ENCODE results near the gene DMRTA2.
A peak's percentile ranks its signal among the peaks of the same experiment; 100 is the strongest.

DNA sequence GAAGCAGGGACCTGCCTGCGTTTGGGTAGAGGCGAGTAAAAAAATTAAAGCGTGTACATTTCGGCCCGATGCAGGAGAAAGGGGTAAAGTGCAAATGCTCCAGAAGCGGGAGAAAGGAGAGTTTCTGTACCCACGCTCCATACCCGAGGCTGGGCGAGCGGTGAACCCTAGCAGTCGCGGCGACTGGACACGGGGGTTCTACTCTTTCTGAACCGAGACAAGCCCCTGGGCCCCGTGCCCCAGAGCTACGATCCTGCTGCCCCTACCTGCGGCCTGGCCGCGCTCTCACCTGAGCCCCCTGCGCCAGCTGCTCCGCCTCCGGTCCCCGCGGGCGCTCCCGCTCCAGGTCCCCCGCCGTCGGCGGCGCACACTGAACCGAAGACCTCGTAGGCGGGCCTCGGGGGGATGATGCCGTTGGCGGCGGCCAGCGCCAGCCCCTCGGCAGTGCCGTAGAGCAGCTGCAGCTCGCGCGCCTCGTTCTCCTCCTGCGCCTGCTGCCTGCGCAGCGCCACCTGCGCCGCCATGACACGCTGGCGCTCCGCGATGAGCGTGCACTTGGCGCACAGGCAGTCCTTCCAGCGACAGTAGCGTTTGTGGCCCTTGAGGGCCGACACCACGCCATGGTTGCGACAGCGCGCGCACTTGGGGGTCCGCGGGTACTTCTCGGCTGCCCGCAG is 2.4 kb downstream of the DMRTA2 start:
- TF ChIP-seq, protein P1, sequence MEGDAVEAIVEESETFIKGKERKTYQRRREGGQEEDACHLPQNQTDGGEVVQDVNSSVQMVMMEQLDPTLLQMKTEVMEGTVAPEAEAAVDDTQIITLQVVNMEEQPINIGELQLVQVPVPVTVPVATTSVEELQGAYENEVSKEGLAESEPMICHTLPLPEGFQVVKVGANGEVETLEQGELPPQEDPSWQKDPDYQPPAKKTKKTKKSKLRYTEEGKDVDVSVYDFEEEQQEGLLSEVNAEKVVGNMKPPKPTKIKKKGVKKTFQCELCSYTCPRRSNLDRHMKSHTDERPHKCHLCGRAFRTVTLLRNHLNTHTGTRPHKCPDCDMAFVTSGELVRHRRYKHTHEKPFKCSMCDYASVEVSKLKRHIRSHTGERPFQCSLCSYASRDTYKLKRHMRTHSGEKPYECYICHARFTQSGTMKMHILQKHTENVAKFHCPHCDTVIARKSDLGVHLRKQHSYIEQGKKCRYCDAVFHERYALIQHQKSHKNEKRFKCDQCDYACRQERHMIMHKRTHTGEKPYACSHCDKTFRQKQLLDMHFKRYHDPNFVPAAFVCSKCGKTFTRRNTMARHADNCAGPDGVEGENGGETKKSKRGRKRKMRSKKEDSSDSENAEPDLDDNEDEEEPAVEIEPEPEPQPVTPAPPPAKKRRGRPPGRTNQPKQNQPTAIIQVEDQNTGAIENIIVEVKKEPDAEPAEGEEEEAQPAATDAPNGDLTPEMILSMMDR (IDR thresholded peaks at IDR 0.05), result peak; percentile 28
- TF ChIP-seq EZH2 (IDR thresholded peaks at IDR 0.05), result peak; percentile 94

All from neural progenitor cell (in vitro differentiated cells).